ENCODE measurements around the gene PEPD.

- TF ChIP-seq CTCF (conservative IDR thresholded peaks at IDR 0.05 in 1 of 2, IDR thresholded peaks at IDR 0.05 in 1 of 2; ENCODE audit: extremely low read depth in 1 of 2, insufficient read depth in 1 of 2, low read depth in 1 of 2, low read length in 2 of 2): no peak
- TF ChIP-seq EZH2 (IDR thresholded peaks at IDR 0.05; ENCODE audit: borderline replicate concordance, low read length): no peak
Observed at GRCh38 chr19:33503433-33504057, 18.0 kb downstream of the PEPD start.

Data from mammary epithelial cell (primary cell).